Keratinocyte (primary cell): ENCODE data around the gene RBM19.

Experiments used
- EZH2 ChIP-seq: IDR thresholded peaks from one replicate; pipeline ENCODE4 v1.6.1; 2012; ENCODE audit warnings: inconsistent platforms, mild to moderate bottlenecking, low read length, moderate library complexity
- TF ChIP-seq, protein P1 (sequence below), 3 experiments: IDR thresholded peaks in 1 of 3; conservative IDR thresholded peaks in 1 of 3; optimal IDR thresholded peaks in 1 of 3; 2 replicates in 2 of 3; 3 replicates in 1 of 3; pipeline versions ENCODE3 to v1.5.1; 2011; ENCODE audit warnings: low read length in 3 of 3, mild to moderate bottlenecking in 3 of 3, moderate library complexity in 2 of 3, control low read depth in 1 of 3, inconsistent platforms in 1 of 3; ENCODE audit not compliant: insufficient read depth in 2 of 3; ENCODE audit errors: extremely low read depth in 1 of 3

DNA sequence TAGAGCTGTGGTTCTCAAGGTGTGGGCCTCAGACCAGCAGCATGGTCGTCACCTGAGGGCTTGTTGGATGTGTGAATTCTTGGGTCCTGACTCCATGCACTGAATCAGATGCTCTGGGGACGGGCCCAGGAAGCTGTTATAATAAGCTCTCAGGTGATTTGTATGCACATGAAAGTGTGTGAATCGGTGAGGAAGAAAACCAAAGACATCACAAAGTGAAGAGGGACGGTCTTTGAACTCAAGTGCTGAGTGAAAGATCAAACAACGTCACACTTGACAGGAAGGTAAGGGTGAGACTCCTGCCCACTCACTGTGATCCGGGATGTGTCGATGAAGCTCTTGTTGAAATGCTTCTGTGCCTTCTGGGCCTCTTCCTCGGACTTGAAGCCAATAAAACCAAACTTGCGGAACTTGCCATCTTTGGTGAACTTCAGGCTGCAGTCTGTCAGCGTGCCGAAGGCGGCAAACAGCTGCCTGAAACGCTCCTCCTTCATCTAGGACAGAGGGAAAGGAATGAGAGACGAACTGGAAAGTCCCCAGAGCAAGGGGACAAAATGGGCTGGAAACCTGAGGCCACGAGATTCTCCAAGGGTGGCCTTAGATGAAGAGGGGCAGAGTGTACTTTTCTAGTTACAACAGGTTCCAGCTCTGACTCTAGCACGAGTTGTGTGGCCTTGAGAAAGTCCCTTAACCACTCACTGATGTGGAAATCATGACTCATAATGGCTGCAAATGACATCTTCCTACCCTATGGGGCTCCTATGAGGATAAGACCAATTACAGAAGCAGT is 4.0 kb downstream of the RBM19 start:
- TF ChIP-seq, protein P1, sequence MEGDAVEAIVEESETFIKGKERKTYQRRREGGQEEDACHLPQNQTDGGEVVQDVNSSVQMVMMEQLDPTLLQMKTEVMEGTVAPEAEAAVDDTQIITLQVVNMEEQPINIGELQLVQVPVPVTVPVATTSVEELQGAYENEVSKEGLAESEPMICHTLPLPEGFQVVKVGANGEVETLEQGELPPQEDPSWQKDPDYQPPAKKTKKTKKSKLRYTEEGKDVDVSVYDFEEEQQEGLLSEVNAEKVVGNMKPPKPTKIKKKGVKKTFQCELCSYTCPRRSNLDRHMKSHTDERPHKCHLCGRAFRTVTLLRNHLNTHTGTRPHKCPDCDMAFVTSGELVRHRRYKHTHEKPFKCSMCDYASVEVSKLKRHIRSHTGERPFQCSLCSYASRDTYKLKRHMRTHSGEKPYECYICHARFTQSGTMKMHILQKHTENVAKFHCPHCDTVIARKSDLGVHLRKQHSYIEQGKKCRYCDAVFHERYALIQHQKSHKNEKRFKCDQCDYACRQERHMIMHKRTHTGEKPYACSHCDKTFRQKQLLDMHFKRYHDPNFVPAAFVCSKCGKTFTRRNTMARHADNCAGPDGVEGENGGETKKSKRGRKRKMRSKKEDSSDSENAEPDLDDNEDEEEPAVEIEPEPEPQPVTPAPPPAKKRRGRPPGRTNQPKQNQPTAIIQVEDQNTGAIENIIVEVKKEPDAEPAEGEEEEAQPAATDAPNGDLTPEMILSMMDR (optimal IDR thresholded peaks at IDR 0.05 in 1 of 3, IDR thresholded peaks at IDR 0.05 in 1 of 3, conservative IDR thresholded peaks at IDR 0.05 in 1 of 3; ENCODE audit: extremely low read depth in 1 of 3, insufficient read depth in 2 of 3, low read length in 3 of 3), result no peak
- no peak for TF ChIP-seq EZH2
